Fibroblast of skin of scalp (primary cell): Measurements from ENCODE around the gene ACSS1.

Source experiments
- DNase-seq: peaks from one replicate; pipeline ENCODE4 v3.0.0-alpha.2; 2013

The ACSS1 gene

DNA sequence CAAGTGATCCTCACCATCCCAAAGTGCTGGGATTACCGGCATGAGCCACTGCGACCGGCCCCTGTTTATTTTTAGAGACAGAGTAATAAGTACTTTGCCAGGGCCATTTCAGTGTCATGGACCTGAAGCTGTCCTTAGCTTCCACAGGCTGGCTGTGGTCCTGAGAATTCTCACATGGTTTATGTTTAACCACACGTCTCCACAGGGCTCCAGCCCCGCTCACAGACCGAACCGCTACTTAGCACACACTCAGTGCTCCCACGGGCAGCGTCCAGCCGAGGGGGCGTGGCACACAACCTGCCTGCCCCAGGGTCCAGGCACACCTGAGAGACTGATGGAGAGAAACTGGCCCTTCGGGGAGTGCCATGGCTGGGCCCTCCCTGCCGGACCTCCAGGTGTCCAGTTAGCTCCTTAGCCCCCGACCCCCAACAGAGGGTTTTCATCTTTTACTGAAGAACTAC lies 11.7 kb downstream of the ACSS1 start:
- no peak for DNase-seq

DNA sequence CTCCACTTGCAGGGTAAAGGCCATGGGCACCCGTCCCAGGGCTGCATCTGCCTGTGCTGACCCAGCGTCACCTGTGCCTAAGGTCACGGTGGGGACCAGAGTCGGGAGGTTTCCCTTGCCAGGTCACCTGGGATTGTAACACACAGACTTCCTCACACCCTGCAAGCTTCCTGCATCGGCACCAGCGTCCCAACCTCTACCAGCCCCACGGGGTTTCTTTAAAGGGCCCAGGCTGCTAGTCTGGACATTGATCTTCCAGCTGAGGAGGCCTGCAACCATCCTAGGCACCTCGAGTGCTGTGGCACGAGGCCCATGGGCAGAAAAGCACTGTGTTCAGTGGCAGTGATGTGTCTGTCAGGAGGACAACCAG lies 12.6 kb downstream of the ACSS1 start:
- DNase-seq, result no peak

DNA sequence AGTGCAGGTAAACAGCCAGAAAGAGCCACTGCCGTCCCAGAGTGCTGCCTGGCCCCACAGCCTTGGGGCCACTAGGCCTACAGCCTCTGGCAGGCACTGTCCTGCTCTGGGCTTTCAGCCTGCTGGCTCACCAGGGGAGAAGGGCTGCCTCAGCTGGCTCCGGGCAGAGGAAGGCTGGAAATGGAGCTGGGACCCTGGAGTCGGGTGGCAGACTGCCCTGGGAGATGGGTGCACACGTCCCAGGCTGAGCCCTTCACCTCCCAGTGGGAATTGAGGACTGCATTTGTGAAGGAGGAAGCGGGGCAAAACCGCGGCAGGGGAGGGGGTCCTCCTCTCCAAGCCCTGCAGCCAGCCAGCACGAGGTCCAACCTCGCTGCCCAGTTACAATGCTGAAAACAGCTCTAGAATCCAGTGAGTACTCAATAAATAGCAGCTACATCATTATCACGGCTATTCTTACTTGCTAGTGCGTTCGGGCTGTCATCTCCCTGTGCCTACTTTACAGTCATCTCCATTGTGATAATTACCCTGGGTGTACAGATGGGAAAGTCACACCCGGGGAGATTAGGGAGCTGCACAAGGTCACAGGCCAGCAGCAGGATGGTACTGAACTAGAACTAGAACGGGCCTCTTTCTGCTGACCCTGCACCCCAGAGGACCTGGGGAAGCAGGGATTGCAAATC lies 13.1 kb downstream of the ACSS1 start:
- no peak for DNase-seq

- no peak for DNase-seq
Observed at GRCh38 chr20:25044261-25044560, 13.7 kb downstream of the ACSS1 start.

DNA sequence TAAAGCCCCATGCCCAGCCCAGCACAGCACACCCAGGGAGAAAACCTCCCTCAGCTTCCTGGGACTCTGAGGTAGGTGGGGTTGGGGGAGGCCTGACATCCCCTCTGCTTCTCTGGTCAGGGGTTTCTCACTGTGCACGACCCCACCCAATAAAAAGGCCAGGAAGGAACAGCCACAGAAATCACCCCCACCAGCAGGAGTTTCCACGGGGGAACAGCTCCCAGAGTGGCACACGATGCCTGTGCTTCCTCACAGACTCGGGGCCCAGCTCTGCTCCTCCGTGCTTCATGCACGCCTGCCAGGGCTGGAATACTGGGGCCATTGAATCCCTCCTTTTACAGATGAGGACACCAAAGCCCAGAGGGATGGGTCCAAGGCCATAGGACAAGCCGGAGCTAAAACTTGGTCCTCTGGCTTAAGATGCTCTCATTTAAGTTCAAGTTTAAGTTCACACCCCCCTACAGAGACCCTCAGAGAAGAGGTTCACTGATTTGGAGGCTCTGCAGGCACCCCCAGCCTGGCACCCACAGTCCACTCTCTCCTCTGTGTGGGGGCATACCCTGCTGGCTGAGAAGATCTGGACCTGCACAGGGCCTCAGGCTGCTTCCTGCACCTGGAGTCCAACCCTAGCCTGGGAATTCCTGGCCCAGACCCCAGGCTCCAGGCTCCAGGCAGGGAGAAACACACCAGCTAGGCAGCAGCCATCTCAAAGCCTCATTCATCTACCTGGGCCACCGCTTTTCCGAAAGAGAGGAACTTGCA lies 14.3 kb downstream of the ACSS1 start:
- no peak for DNase-seq

GRCh38 chr20:25042531-25043498 lies 15.1 kb downstream of the ACSS1 start:
- no peak for DNase-seq

- no peak for DNase-seq
Observed at GRCh38 chr20:25041813-25042530, 16.0 kb downstream of the ACSS1 start.

GRCh38 chr20:25040438-25040831 lies 17.5 kb downstream of the ACSS1 start:
- peak; percentile 54 for DNase-seq

GRCh38 chr20:25039697-25040437 lies 18.1 kb downstream of the ACSS1 start:
- DNase-seq, result peak; percentile 20

DNA sequence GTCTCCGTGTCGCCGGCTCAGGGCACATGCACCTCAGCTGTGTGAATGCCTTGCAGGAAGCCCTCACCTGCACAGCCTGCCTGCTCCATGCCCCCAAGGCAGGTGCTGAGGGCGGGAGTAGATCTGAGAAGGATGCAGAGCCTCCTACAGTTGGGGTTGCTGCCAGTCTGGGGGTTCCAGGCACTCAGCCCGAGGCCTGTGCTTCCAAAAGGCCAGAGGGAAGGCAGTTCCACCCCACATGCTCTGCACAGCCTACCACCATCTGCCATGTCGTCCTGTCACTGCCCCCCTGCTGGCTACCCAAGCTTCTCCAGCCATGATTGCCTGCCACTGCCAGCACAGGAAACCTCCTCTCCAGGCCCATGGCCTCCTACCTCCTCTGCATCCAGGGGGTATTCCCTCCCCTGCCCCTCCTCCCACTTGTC lies 19.3 kb downstream of the ACSS1 start:
- no peak for DNase-seq

DNA sequence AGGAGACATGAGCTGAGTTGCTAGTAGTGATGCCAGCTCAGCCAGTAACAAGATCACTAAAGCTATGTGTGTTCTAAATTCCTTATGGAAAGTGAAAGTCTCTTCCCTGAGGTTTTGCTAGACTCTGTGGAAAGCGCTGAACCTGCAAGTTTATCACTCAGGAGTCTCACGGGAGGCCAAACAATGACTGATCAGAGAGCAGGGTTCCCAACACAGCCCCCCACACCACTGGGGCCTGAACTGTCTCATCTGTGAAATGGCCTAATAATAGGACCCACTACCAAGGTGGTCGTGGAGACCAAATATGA lies 19.9 kb downstream of the ACSS1 start:
- DNase-seq, result no peak

- no peak for DNase-seq
Observed at GRCh38 chr20:25037288-25038102, 20.4 kb downstream of the ACSS1 start.

DNA sequence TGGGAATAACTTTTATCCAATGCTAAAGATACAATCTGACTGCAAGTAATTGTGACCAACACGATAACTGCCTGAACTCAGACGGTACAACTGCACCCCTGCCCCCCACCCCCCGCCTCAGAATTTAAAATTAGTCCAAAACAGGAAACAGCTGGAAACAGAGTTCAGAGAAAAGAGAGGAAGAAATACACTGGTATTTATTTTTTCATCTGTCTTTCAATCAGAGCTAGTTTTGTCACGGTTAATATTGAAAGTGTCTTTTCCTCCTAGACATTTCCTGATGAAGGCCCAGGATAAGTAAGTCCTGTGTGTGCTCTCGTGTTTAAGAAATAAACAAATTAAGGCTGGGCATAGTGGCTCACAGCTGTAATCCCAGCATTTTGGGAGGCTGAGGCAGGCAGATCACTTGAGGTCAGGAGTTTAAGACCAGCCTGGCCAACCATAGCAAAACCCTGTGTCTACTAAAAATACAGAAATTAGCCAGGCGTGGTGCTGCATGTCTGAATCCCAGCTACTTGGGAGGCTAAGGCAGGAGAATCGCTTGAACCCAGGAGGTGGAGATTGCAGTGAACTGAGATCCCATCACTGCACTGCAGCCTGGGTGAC lies 21.5 kb downstream of the ACSS1 start:
- no peak for DNase-seq

DNA sequence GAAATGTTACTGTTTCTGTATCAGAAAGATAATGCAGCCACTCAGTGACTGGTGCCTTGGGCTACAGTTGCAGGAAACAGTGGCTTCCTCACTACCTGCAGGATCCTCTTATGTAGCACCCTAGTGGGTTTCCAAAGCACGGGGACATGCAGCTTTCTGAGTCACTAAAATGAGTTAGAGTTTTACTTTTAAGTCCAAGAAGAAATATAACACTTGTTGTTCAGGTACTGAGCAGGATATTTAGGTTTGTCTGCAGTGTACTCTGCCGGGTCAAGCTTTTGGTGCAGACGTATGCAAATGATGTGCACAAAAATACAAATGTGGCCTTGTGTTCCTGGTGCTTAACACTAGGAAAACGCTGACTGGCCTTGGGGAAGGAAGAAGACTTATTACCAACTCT lies 22.0 kb downstream of the ACSS1 start:
- DNase-seq, result no peak

DNA sequence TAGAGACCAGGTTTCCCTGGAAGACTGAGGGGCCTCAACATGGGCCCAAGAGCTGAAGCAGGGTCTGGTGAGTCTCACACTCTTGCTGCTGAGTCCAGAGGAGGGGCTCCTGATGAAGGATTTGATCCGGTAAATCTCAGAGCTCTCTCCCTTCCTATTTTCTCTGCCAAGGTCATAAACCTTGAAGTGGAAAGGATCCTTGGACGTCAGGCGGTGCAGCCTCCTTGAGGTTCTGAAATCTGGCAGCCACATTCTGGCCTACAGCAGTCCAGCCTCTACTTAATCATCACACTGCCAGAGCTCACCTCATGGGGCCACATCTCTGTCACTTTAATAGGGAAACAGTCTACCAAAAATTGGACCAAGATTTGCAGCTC lies 24.0 kb downstream of the ACSS1 start:
- DNase-seq, result no peak

GRCh38 chr20:25033265-25033923 lies 24.5 kb downstream of the ACSS1 start:
- no peak for DNase-seq

DNA sequence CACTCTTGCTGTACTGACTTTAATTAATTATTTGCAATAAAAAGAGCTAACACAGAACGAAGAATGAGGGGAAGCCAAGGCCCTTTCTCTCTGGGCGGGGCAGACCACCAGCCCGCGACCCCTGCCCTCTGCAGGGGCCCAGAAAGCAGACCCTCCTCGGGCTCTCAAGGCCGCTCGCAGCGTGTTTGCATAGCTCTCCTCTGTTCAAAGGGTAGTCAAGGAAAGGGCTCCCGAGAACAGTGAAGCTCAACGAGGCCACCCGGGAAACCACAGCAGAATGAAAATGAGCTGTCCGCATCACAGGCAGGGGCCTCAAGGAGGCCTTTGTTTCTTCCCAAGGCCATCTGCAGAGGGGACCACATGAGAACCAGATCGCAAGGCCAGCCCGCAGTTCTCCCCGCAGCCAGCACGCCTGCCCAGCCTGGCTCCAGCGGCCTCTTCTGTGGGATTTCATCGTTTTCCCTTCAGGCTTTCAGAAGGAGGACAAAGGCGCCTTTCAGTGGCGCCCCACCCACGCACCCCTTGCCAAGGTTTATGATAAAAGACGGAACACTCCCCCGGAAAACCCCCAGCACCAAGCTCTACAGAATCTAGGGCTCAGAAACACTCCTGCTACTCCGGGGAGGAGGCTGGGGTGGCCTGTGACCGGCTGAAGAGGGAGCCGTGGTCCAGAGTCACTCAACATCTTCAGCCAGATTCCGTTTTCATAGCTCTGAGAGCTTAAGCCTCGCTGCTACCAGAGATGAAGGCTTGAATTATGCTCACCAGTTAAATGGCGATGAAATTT lies 25.3 kb downstream of the ACSS1 start:
- DNase-seq, result no peak

DNA sequence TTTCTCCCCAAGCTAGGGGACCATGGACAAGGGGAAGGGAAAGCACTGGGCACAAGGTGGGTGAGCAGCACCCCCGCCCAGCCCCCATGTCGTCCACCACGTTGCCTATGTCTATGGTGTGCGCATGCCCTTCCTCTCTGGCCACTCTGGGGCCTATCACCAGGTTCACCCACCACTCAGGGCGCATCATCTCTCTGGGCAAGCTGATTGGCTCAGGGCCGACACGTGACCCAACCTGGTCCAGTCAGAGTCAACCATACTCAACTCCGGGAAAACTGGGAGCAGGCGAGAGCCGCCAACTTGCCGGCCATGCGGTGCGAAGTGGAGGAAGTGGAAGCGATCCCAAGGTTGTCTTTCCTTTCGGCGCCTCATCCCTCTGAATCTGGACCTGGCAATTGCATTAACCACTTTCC lies 25.9 kb downstream of the ACSS1 start:
- DNase-seq, result no peak

GRCh38 chr20:25031241-25031640 lies 26.7 kb downstream of the ACSS1 start:
- no peak for DNase-seq
